ENCODE measurements around the gene MGAT4C.
A peak's percentile ranks its signal among the peaks of the same experiment; 100 is the strongest.

MGAT4C gene

GRCh38 chr12:86261142-86261541 lies 5.0 kb upstream of the MGAT4C start:
- no peak overlapping the region for H3K27ac ChIP-seq (ENCODE audit: low read depth, low read length)
- peaks cover 38% of the 10 kb centered on the region for H3K4me1 ChIP-seq (ENCODE audit: control insufficient read depth, insufficient read depth, low read length)
- no peaks in the 10 kb centered on the region for H3K36me3 ChIP-seq (ENCODE audit: control insufficient read depth, insufficient read depth, low read length)
- H3K27me3 ChIP-seq (ENCODE audit: control insufficient read depth, insufficient read depth, low read length): no peaks in the 10 kb centered on the region
- H3K4me3 ChIP-seq (ENCODE audit: low read depth, low read length): 0 out of 2 replicates have a peak overlapping the region, but pooled peaks have one; percentile 13
- no peak overlapping the region; the same call in 1 of the 2 replicates for H3K9ac ChIP-seq (ENCODE audit: low read depth, low read length)
- no peaks in the 10 kb centered on the region for H3K9me3 ChIP-seq (ENCODE audit: control insufficient read depth, insufficient read depth, low read length)

- no peak overlapping the region for H3K27ac ChIP-seq (ENCODE audit: low read depth, low read length)
- no peak overlapping the region for H3K4me3 ChIP-seq (ENCODE audit: low read depth, low read length)
- no peaks in the 10 kb centered on the region for H3K9me3 ChIP-seq (ENCODE audit: control insufficient read depth, insufficient read depth, low read length)
- peaks cover 41% of the 10 kb centered on the region for H3K4me1 ChIP-seq (ENCODE audit: control insufficient read depth, insufficient read depth, low read length)
- no peak overlapping the region for H3K9ac ChIP-seq (ENCODE audit: low read depth, low read length)
- no peaks in the 10 kb centered on the region for H3K27me3 ChIP-seq (ENCODE audit: control insufficient read depth, insufficient read depth, low read length)
- H3K36me3 ChIP-seq (ENCODE audit: control insufficient read depth, insufficient read depth, low read length): no peaks in the 10 kb centered on the region
Measured at GRCh38 chr12:86260183-86260582, 4.0 kb upstream of the MGAT4C start.

GRCh38 chr12:86257134-86257533 lies 943 bp upstream of the MGAT4C start:
- no peak overlapping the region for H3K4me3 ChIP-seq (ENCODE audit: low read depth, low read length)
- no peaks in the 10 kb centered on the region for H3K9me3 ChIP-seq (ENCODE audit: control insufficient read depth, insufficient read depth, low read length)
- no peak overlapping the region for H3K27ac ChIP-seq (ENCODE audit: low read depth, low read length)
- H3K36me3 ChIP-seq (ENCODE audit: control insufficient read depth, insufficient read depth, low read length): no peaks in the 10 kb centered on the region
- peaks cover 27% of the 10 kb centered on the region for H3K4me1 ChIP-seq (ENCODE audit: control insufficient read depth, insufficient read depth, low read length)
- no peaks in the 10 kb centered on the region for H3K27me3 ChIP-seq (ENCODE audit: control insufficient read depth, insufficient read depth, low read length)
- H3K9ac ChIP-seq (ENCODE audit: low read depth, low read length): no peak overlapping the region

- no peaks in the 10 kb centered on the region for H3K9me3 ChIP-seq (ENCODE audit: control insufficient read depth, insufficient read depth, low read length)
Measured at GRCh38 chr12:86254399-86255107, 1.6 kb downstream of the MGAT4C start.

GRCh38 chr12:86249851-86250250 lies 6.3 kb downstream of the MGAT4C start:
- Histone ChIP-seq H3K27ac (ENCODE audit: low read depth, low read length) (no peak overlapping the region), H3K9ac (ENCODE audit: low read depth, low read length) (no peak overlapping the region), H3K4me1 (ENCODE audit: control insufficient read depth, insufficient read depth, low read length) (peaks cover 5% of the 10 kb centered on the region; the same call in 1 of the 2 replicates), H3K9me3 (ENCODE audit: control insufficient read depth, insufficient read depth, low read length) (no peaks in the 10 kb centered on the region), H3K27me3 (ENCODE audit: control insufficient read depth, insufficient read depth, low read length) (no peaks in the 10 kb centered on the region), H3K4me3 (ENCODE audit: low read depth, low read length) (no peak overlapping the region), H3K36me3 (ENCODE audit: control insufficient read depth, insufficient read depth, low read length) (no peaks in the 10 kb centered on the region)

More at GRCh38 chr12:86254399-86255107, 1.6 kb downstream of the MGAT4C start:
- Histone ChIP-seq H3K27me3 (ENCODE audit: control insufficient read depth, insufficient read depth, low read length) (no peaks in the 10 kb centered on the region), H3K27ac (ENCODE audit: low read depth, low read length) (no peak overlapping the region), H3K4me3 (ENCODE audit: low read depth, low read length) (no peak overlapping the region), H3K36me3 (ENCODE audit: control insufficient read depth, insufficient read depth, low read length) (no peaks in the 10 kb centered on the region), H3K4me1 (ENCODE audit: control insufficient read depth, insufficient read depth, low read length) (peaks cover 19% of the 10 kb centered on the region; the same call in 1 of the 2 replicates), H3K9ac (ENCODE audit: low read depth, low read length) (no peak overlapping the region)

GRCh38 chr12:86249276-86249675 lies 6.9 kb downstream of the MGAT4C start:
- no peaks in the 10 kb centered on the region for H3K27me3 ChIP-seq (ENCODE audit: control insufficient read depth, insufficient read depth, low read length)

GRCh38 chr12:86247871-86248270 lies 8.3 kb downstream of the MGAT4C start:
- Histone ChIP-seq H3K4me1 (ENCODE audit: control insufficient read depth, insufficient read depth, low read length) (peaks cover 5% of the 10 kb centered on the region; the same call in 1 of the 2 replicates), H3K4me3 (ENCODE audit: low read depth, low read length) (no peak overlapping the region), H3K36me3 (ENCODE audit: control insufficient read depth, insufficient read depth, low read length) (no peaks in the 10 kb centered on the region), H3K27ac (ENCODE audit: low read depth, low read length) (no peak overlapping the region), H3K9me3 (ENCODE audit: control insufficient read depth, insufficient read depth, low read length) (no peaks in the 10 kb centered on the region), H3K9ac (ENCODE audit: low read depth, low read length) (no peak overlapping the region), H3K27me3 (ENCODE audit: control insufficient read depth, insufficient read depth, low read length) (no peaks in the 10 kb centered on the region)

More at GRCh38 chr12:86249276-86249675, 6.9 kb downstream of the MGAT4C start:
- H3K9ac ChIP-seq (ENCODE audit: low read depth, low read length): no peak overlapping the region
- no peaks in the 10 kb centered on the region for H3K36me3 ChIP-seq (ENCODE audit: control insufficient read depth, insufficient read depth, low read length)
- no peak overlapping the region for H3K27ac ChIP-seq (ENCODE audit: low read depth, low read length)
- H3K4me1 ChIP-seq (ENCODE audit: control insufficient read depth, insufficient read depth, low read length): peaks cover 5% of the 10 kb centered on the region; the same call in 1 of the 2 replicates
- H3K9me3 ChIP-seq (ENCODE audit: control insufficient read depth, insufficient read depth, low read length): no peaks in the 10 kb centered on the region
- H3K4me3 ChIP-seq (ENCODE audit: low read depth, low read length): no peak overlapping the region

- Histone ChIP-seq H3K4me3 (ENCODE audit: low read depth, low read length) (no peak overlapping the region), H3K9me3 (ENCODE audit: control insufficient read depth, insufficient read depth, low read length) (no peaks in the 10 kb centered on the region), H3K27me3 (ENCODE audit: control insufficient read depth, insufficient read depth, low read length) (no peaks in the 10 kb centered on the region), H3K27ac (ENCODE audit: low read depth, low read length) (no peak overlapping the region), H3K36me3 (ENCODE audit: control insufficient read depth, insufficient read depth, low read length) (no peaks in the 10 kb centered on the region), H3K9ac (ENCODE audit: low read depth, low read length) (no peak overlapping the region), H3K4me1 (ENCODE audit: control insufficient read depth, insufficient read depth, low read length) (no peaks in the 10 kb centered on the region)
Measured at GRCh38 chr12:86241600-86241999, 14.6 kb downstream of the MGAT4C start.

GRCh38 chr12:86234316-86234855 lies 21.8 kb downstream of the MGAT4C start:
- Histone ChIP-seq H3K4me3 (ENCODE audit: low read depth, low read length) (no peak overlapping the region), H3K36me3 (ENCODE audit: control insufficient read depth, insufficient read depth, low read length) (no peaks in the 10 kb centered on the region), H3K27me3 (ENCODE audit: control insufficient read depth, insufficient read depth, low read length) (no peaks in the 10 kb centered on the region), H3K4me1 (ENCODE audit: control insufficient read depth, insufficient read depth, low read length) (peaks cover 19% of the 10 kb centered on the region; the same call in 1 of the 2 replicates), H3K27ac (ENCODE audit: low read depth, low read length) (no peak overlapping the region), H3K9me3 (ENCODE audit: control insufficient read depth, insufficient read depth, low read length) (no peaks in the 10 kb centered on the region), H3K9ac (ENCODE audit: low read depth, low read length) (no peak overlapping the region)

GRCh38 chr12:86233126-86233525 lies 23.1 kb downstream of the MGAT4C start:
- no peak overlapping the region for H3K9ac ChIP-seq (ENCODE audit: low read depth, low read length)
- peak overlapping the region; percentile 6 for H3K27ac ChIP-seq (ENCODE audit: low read depth, low read length)
- no peak overlapping the region for H3K4me3 ChIP-seq (ENCODE audit: low read depth, low read length)
- no peaks in the 10 kb centered on the region for H3K27me3 ChIP-seq (ENCODE audit: control insufficient read depth, insufficient read depth, low read length)
- no peaks in the 10 kb centered on the region for H3K36me3 ChIP-seq (ENCODE audit: control insufficient read depth, insufficient read depth, low read length)
- no peaks in the 10 kb centered on the region for H3K9me3 ChIP-seq (ENCODE audit: control insufficient read depth, insufficient read depth, low read length)
- peaks cover 19% of the 10 kb centered on the region; the same call in 1 of the 2 replicates for H3K4me1 ChIP-seq (ENCODE audit: control insufficient read depth, insufficient read depth, low read length)

- Histone ChIP-seq H3K4me1 (ENCODE audit: control insufficient read depth, insufficient read depth, low read length) (peaks cover 19% of the 10 kb centered on the region; the same call in 1 of the 2 replicates), H3K36me3 (ENCODE audit: control insufficient read depth, insufficient read depth, low read length) (no peaks in the 10 kb centered on the region), H3K9ac (ENCODE audit: low read depth, low read length) (no peak overlapping the region), H3K27ac (ENCODE audit: low read depth, low read length) (peak overlapping the region; percentile 44), H3K27me3 (ENCODE audit: control insufficient read depth, insufficient read depth, low read length) (no peaks in the 10 kb centered on the region), H3K9me3 (ENCODE audit: control insufficient read depth, insufficient read depth, low read length) (no peaks in the 10 kb centered on the region), H3K4me3 (ENCODE audit: low read depth, low read length) (no peak overlapping the region)
Measured at GRCh38 chr12:86230516-86231146, 25.6 kb downstream of the MGAT4C start.
